Lower lobe of right lung (tissue), 2 donors: ENCODE results near the gene CCDC149. TPM values are rescaled to one million over a fixed set of nuclear protein-coding genes. Genes with fewer than 3 reads are reported as not detected.

ENCODE experiments used
- ATAC-seq, 2 donors: fragments of 200-7000 bp; cut with Tn5 transposase; one replicate each; pipeline ENCODE4 v1.9.1; 2020 to 2022; ENCODE audit warnings: mild to moderate bottlenecking in 2 of 2, moderate library complexity in 2 of 2
- DNase-seq: peaks from one replicate; pipeline ENCODE4 v3.0.0-alpha.2; 2020
- H3K27ac ChIP-seq: fragments of 200-600 bp; one replicate; pipeline ENCODE4 v1.8.0; 2022
- H3K27me3 ChIP-seq: fragments of 200-600 bp; one replicate; pipeline ENCODE4 v1.8.0; 2022; ENCODE audit warnings: low read depth
- H3K36me3 ChIP-seq: fragments of 200-600 bp; one replicate; pipeline ENCODE4 v1.8.0; 2022; ENCODE audit warnings: mild to moderate bottlenecking
- H3K4me1 ChIP-seq: fragments of 200-600 bp; one replicate; pipeline ENCODE4 v1.8.0; 2022
- H3K4me3 ChIP-seq: fragments of 200-600 bp; one replicate; pipeline ENCODE4 v1.8.0; 2022; ENCODE audit warnings: mild to moderate bottlenecking
- H3K9me3 ChIP-seq: fragments of 200-600 bp; one replicate; pipeline ENCODE4 v1.8.0; 2022
- intact Hi-C: fragments of 100-400 bp; cut with DNase I; formaldehyde crosslinking; loops from one replicate; pipeline ENCODE4 v1.11.0; 2022
- total RNA-seq: library from RNA; stranded (reverse); fragmentation: NEBNext Ultra II Directional; extraction: Animal tissue kit (Norgen Biotek cat#: 25700); gene quantifications from one replicate; pipeline ENCODE4 v1.2.1, GENCODE V29; 2021
- TF ChIP-seq, protein P1 (sequence below): fragments of 200-600 bp; IDR thresholded peaks from one replicate; pipeline ENCODE4 v1.8.0; 2022; ENCODE audit warnings: antibody characterized with exemption, mild to moderate bottlenecking
- donor health status: DM: no; HTN: yes; CAD: no; lungs with severe emphysema.

The CCDC149 gene
- total RNA-seq, 1 donor from 2014 or later, result 23.8 TPM

DNA sequence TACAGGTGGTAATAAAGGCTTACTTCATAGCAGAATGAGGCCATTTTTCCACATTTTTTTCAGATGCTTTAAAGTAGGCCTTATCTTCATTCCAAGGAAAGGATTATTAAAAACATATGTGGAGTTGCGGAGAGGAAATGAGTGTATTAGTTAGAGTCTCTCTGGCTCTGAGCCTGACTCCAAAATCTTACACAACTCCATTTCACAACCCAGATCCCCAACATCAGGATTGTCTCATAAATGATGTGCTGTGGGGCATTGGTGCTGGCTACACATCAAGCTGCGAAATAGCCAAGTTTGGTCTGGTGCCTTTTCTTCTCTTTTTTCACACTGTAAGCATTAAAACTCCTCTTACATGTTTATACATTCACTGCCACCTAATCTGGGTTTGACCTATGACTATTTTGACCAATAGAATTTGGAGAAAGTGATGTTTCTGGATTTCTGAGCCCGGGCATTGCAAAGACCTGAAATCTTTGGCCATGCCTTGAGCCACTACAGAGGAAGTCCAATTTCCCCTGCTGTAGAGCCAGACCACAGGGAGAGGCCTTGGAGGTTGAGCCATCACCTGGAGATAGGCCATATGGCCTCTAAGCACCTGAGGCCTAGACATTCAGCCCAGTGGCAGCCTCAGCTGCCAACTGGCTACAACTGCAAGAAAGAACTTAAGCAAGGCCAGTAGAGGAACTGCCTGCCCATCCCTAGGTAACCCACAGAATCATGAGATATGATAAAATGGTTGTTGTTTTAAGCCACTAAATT, 134.2 kb downstream of the CCDC149 start:
- DNase-seq (no peak), ATAC-seq (peak; percentile 34 to 56)

DNA sequence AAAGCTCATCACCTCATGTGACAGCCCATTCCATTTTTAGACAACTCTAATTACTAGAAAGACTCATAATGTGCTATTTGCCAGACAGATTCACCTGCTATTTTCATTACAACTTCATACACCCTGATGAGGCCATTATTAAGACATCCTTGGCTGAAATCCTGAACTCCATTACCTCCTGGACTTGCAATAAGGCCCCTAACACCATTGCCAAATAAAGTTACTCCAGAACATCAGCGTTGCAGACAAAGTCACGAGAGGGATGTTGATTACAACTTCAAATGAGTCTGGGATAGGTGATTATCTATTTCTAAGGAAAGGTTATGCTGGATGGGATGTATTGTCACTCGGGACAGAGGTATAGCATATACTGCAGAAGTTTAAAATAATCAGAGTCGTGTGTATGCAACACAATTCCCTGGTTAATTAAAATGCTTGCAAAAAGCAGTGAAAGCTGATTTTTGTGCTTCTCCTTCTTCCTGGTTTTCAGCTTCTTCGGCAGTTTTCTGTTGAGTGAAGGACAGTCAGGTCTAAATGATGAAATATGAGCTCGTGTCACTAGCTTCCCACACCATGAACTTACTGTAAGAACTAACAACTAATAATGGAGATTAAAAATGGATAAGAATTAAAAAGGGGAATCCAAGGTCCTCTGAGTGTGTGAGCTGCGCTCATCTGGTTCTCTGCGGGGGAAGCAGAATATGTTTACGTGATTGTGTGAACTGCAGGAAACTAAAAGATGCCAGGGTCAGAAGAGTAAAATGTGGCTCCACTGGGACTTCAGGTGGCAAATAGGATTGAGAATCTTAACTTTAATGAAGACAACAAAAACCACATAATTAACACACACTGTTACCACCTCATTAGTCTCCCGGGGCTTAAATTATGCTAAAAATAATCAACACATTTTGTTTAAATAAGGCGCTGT, 135.0 kb downstream of the CCDC149 start:
- TF ChIP-seq, protein P1, sequence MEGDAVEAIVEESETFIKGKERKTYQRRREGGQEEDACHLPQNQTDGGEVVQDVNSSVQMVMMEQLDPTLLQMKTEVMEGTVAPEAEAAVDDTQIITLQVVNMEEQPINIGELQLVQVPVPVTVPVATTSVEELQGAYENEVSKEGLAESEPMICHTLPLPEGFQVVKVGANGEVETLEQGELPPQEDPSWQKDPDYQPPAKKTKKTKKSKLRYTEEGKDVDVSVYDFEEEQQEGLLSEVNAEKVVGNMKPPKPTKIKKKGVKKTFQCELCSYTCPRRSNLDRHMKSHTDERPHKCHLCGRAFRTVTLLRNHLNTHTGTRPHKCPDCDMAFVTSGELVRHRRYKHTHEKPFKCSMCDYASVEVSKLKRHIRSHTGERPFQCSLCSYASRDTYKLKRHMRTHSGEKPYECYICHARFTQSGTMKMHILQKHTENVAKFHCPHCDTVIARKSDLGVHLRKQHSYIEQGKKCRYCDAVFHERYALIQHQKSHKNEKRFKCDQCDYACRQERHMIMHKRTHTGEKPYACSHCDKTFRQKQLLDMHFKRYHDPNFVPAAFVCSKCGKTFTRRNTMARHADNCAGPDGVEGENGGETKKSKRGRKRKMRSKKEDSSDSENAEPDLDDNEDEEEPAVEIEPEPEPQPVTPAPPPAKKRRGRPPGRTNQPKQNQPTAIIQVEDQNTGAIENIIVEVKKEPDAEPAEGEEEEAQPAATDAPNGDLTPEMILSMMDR, result no peak
- no peak for DNase-seq
- no peak for ATAC-seq
- Histone ChIP-seq H3K9me3 (no peaks in the 10 kb centered on the region), H3K36me3 (no peaks in the 10 kb centered on the region), H3K27me3 (no peaks in the 10 kb centered on the region), H3K4me3 (no peak overlapping the region), H3K4me1 (no peaks in the 10 kb centered on the region), H3K27ac (no peak overlapping the region)
- intact Hi-C loops, result no loop called here

More for the DNA sequence above, 134.2 kb downstream of the CCDC149 start:
- Histone ChIP-seq H3K4me1 (no peaks in the 10 kb centered on the region), H3K27me3 (no peaks in the 10 kb centered on the region), H3K36me3 (no peaks in the 10 kb centered on the region), H3K9me3 (no peaks in the 10 kb centered on the region), H3K27ac (no peak overlapping the region), H3K4me3 (no peak overlapping the region)
- intact Hi-C loops, result no loop called here
- TF ChIP-seq, protein P1, result no peak

DNA sequence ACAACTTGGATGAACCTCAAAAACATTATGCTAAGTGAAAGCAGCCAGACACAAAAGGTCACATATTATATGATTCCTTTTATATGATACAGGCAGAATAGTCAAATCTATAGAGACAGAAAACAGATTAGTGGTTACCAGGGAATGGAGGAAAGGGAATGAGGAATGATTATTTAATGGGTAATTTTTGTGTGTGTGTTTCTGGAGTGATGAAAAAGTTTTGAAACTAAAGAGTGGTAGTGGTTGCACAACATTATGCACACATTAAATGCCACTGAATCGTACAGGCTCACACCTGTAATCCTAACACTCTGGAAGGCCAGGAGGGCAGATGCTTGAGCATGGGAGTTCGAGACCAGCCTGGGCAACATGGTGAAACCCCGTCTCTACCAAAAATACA, 137.1 kb downstream of the CCDC149 start:
- no peak overlapping the region for H3K27ac ChIP-seq

DNA sequence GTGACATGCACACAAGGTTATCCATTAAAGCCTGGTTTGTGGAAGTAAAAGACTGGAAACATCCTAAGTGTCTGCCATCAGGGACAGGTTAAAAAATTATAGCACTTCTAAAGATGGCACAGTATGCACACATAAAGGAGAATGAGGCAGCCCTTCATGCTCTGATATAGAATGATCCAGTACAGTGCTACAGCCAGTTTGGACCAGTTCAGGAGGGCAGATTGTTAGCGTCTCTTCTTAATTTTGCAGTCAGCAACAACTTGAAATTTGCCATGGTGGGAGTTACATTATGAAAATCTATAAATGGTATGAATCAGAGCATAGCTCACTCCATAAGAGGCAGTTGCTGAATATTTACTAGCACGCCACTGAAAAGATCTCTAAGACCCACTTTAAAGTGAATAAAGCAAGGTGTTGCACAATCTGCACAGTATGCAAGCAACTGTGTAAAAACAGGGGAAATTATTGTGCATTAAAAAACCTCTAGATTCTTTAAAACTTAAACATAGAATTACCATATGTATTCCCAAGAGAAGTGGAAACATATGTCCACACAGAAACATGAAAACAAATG, 137.7 kb downstream of the CCDC149 start:
- Histone ChIP-seq H3K4me1 (no peaks in the 10 kb centered on the region), H3K27me3 (no peaks in the 10 kb centered on the region), H3K4me3 (no peak overlapping the region), H3K27ac (peak overlapping the region; percentile 26), H3K9me3 (no peaks in the 10 kb centered on the region), H3K36me3 (no peaks in the 10 kb centered on the region)
- ATAC-seq (peak; percentile 46 to 72), DNase-seq (no peak)
- intact Hi-C loops, result no loop called here
- TF ChIP-seq, protein P1, result no peak

More for the DNA sequence above, 137.1 kb downstream of the CCDC149 start:
- H3K9me3 ChIP-seq, result no peaks in the 10 kb centered on the region
- intact Hi-C loops, result no loop called here
- H3K36me3 ChIP-seq, result no peaks in the 10 kb centered on the region
- ATAC-seq (no peak), DNase-seq (no peak)
- TF ChIP-seq, protein P1, result no peak
- H3K27me3 ChIP-seq, result no peaks in the 10 kb centered on the region
- H3K4me1 ChIP-seq, result no peaks in the 10 kb centered on the region
- no peak overlapping the region for H3K4me3 ChIP-seq

DNA sequence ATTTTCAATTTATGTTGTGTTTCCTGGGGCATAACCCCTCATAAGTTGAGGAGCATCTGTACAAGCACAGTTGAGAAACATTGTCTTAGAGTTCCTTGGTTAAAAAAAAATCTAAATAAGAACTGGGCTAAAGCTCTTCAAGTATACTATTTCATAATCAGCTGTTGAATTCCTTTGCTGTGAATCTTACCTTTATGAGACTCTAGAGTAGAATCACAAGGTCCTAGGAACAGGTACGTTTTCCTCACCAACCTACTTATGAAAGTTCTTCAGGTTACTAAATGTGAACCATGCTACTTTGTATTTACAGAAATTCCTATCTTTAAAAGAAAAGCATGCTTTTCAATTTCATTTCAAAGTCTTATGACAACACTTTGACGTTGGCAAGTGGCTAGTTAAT, 138.4 kb downstream of the CCDC149 start:
- Histone ChIP-seq H3K4me3 (no peak overlapping the region), H3K4me1 (no peaks in the 10 kb centered on the region), H3K9me3 (no peaks in the 10 kb centered on the region), H3K27ac (peak overlapping the region; percentile 26), H3K27me3 (no peaks in the 10 kb centered on the region), H3K36me3 (no peaks in the 10 kb centered on the region)
- intact Hi-C loops, result no loop called here
- DNase-seq (no peak), ATAC-seq (peak; percentile 78 to 90)
- TF ChIP-seq, protein P1, result no peak
